Transverse colon (tissue), 4 donors: Measurements from ENCODE around the gene KSR1. TPM values are rescaled to one million over a fixed set of nuclear protein-coding genes. Genes with fewer than 3 reads are reported as not detected.
"Not testable (repeated sequence)": the region's sequence is repeated elsewhere in the genome, so short reads cannot be mapped to it uniquely, and the experiment has no call there.

Source experiments
- DNase-seq: peaks from one replicate; pipeline ENCODE4 v3.0.0-alpha.2; 2019
- H3K27ac ChIP-seq, 4 donors: fragments of 200-600 bp; sonication (generic); 2 replicates each; pipeline ENCODE4 v1.5.1; 2016 to 2018; ENCODE audit warnings: inconsistent platforms in 4 of 4
- H3K27me3 ChIP-seq: fragments of 200-600 bp; sonication (generic); 2 replicates; pipeline ENCODE4 v1.5.1; 2017; ENCODE audit warnings: inconsistent platforms
- H3K36me3 ChIP-seq, 4 donors: fragments of 200-600 bp; sonication (generic); 2 replicates each; pipeline ENCODE4 v1.5.1; 2017 to 2019; ENCODE audit warnings: inconsistent platforms in 4 of 4
- H3K4me1 ChIP-seq, 4 donors: fragments of 200-600 bp; sonication (generic); 2 replicates each; pipeline ENCODE4 v1.5.1; 2017 to 2020; ENCODE audit warnings: inconsistent platforms in 4 of 4
- H3K4me3 ChIP-seq, 4 donors: fragments of 200-600 bp; sonication (generic); 1 replicate in 1 of 4; 2 replicates in 3 of 4; pipeline versions ENCODE4 v1.5.1 to v1.6.1; 2017 to 2019; ENCODE audit warnings: inconsistent platforms in 4 of 4
- H3K9me3 ChIP-seq, 2 donors: fragments of 200-600 bp; sonication (generic); 2 replicates each; pipeline ENCODE4 v1.5.1; 2017 to 2019; ENCODE audit warnings: inconsistent platforms in 2 of 2
- CTCF ChIP-seq, 5 experiments: fragments of 200-600 bp in 3 of 5; fragments of 450-650 bp in 2 of 5; sonication (generic) in 3 of 5; IDR thresholded peaks; 1 replicate in 2 of 5; 2 replicates in 3 of 5; pipeline ENCODE4 v1.5.1; 2016 to 2017; ENCODE audit warnings: antibody characterized with exemption in 5 of 5, inconsistent platforms in 3 of 5, mild to moderate bottlenecking in 2 of 5, moderate library complexity in 1 of 5
- EP300 ChIP-seq: sonication (generic); formaldehyde crosslinking; IDR thresholded peaks from one replicate; pipeline ENCODE4 v1.6.1; 2017; ENCODE audit warnings: antibody characterized with exemption, low read depth
- POLR2A ChIP-seq: fragments of 450-650 bp; IDR thresholded peaks from one replicate; pipeline ENCODE4 v1.6.1; 2016; ENCODE audit warnings: antibody characterized with exemption, mild to moderate bottlenecking, moderate library complexity
- POLR2AphosphoS5 ChIP-seq, 3 donors: sonication (generic); formaldehyde crosslinking; IDR thresholded peaks; one replicate each; pipeline ENCODE4 v1.6.1; 2016; ENCODE audit warnings: antibody characterized with exemption in 3 of 3
- WGBS, 2 donors: methylation state at CpG; one replicate each; pipeline ENCODE4 v1.1.5; 2018; ENCODE audit warnings: low coverage in 1 of 2; 5-methylcytosine and 5-hydroxymethylcytosine counted together
- in situ Hi-C, 4 donors: fragments of 200-750 bp; cut with MboI; loops; one replicate each; pipeline versions ENCODE4 v1.15.0 to v1.15.1; 2017; ENCODE audit warnings: low sequenced_read_pairs in 3 of 4, low pct_ligation_motif_present in 1 of 4, low pct_unique_long_range_greater_than_20kb in 1 of 4
- intact Hi-C: fragments of 100-400 bp; cut with DNase I; formaldehyde crosslinking; loops from one replicate; pipeline ENCODE4 v1.15.1; 2023; ENCODE audit warnings: low total_unique reads
- small RNA-seq, 4 donors: library from RNA; depleted of rRNA; stranded (forward); fragments of <200 nt; gene quantifications; one replicate each; pipeline ENCODE3, GENCODE V24; 2016
- total RNA-seq, 4 donors: library from RNA; depleted of rRNA; stranded (reverse); fragments of >200 nt; gene quantifications; one replicate each; pipeline ENCODE4 v1.1.0, GENCODE V29; 2016

KSR1 gene
- total RNA-seq, 4 donors from 2014 or later = 8.2 to 55.7 (median 30.9) TPM

GRCh38 chr17:27671591-27671910 is 215.3 kb downstream of the KSR1 start:
- intact Hi-C loops (no loop called here), in situ Hi-C loops (loop anchor here in 1 of 4 donors (10.0 kb wide), 1 partner anchor 63 kb away; no protein-coding TSS in a partner anchor)
- Histone ChIP-seq H3K27me3 (no peaks in the 10 kb centered on the region), H3K4me3 (no peak overlapping the region), H3K9me3 (no peaks in the 10 kb centered on the region), H3K4me1 (no peaks in the 10 kb centered on the region), H3K27ac (no peak overlapping the region), H3K36me3 (no peaks in the 10 kb centered on the region)
- TF ChIP-seq CTCF (IDR thresholded peaks at IDR 0.05) = no peak
- no peak for TF ChIP-seq EP300
- TF ChIP-seq POLR2A = no peak
- no peak for TF ChIP-seq POLR2AphosphoS5 (IDR thresholded peaks at IDR 0.05)
- WGBS, 2 donors = 83% methylated on average over 2 of the region's 2 CpGs; no CpG with 5 or more reads in 1 of the 2 donors
- no peak for DNase-seq

- H3K9me3 ChIP-seq, H3K36me3 ChIP-seq, DNase-seq, H3K4me3 ChIP-seq, intact Hi-C loops, H3K27me3 ChIP-seq, H3K27ac ChIP-seq, H3K4me1 ChIP-seq: not testable (repeated sequence)
- in situ Hi-C loops = loop anchor here in 1 of 4 donors (10.0 kb wide), 1 partner anchor 63 kb away; no protein-coding TSS in a partner anchor
- 66 to 80% methylated on average over 1 to 6 of the region's 6 CpGs for WGBS, 2 donors
Measured at GRCh38 chr17:27671977-27672480, 215.8 kb downstream of the KSR1 start.

GRCh38 chr17:27674335-27674734 is 218.1 kb downstream of the KSR1 start:
- 86% methylated on average over 6 of the region's 6 CpGs; no CpG with 5 or more reads in 1 of the 2 donors for WGBS, 2 donors
- Histone ChIP-seq H3K27me3 (no peaks in the 10 kb centered on the region), H3K36me3 (no peaks in the 10 kb centered on the region), H3K27ac (no peak overlapping the region), H3K4me3 (no peak overlapping the region), H3K9me3 (no peaks in the 10 kb centered on the region), H3K4me1 (no peaks in the 10 kb centered on the region)
- TF ChIP-seq POLR2A (no peak), EP300 (no peak), CTCF (IDR thresholded peaks at IDR 0.05) (no peak), POLR2AphosphoS5 (IDR thresholded peaks at IDR 0.05) (no peak)
- no peak for DNase-seq
- in situ Hi-C loops = loop anchor here in 1 of 4 donors (10.0 kb wide), 1 partner anchor 60 kb away; no protein-coding TSS in a partner anchor
- intact Hi-C loops = no loop called here

Small RNAs within 50 kb of the gene (small RNA-seq; reads per million reads assigned to genes)
- gene AC015688.5 = 0 reads per million in 4 donors

Other genes starting within 250 kb of the KSR1 start
- 100 to 1,000 TPM in 3 of 4 donors, 10 to 100 TPM in 1; 90.4 to 335 (median 261) TPM for gene WSB1, start 162.3 kb upstream of the KSR1 start, total RNA-seq
- gene LGALS9, start 174.7 kb downstream of the KSR1 start, total RNA-seq = 100 to 1,000 TPM; 245 to 463 (median 368) TPM